Thoracic aorta (tissue), 2 donors: ENCODE measurements around the gene CACUL1. TPM values are rescaled to one million over a fixed set of nuclear protein-coding genes. Genes with fewer than 3 reads are reported as not detected.
A peak's percentile ranks its signal among the peaks of the same experiment; 100 is the strongest.

Experiments used
- ATAC-seq: fragments of 150-250 bp; one replicate; pipeline ENCODE4 v1.8.0; 2017; ENCODE audit warnings: low read depth; ENCODE audit not compliant: insufficient number of reproducible peaks, low FRiP score
- DNase-seq: peaks from one replicate; pipeline ENCODE4 v3.0.0-alpha.2; 2020; ENCODE audit warnings: low spot score
- H3K27ac ChIP-seq, 2 donors: fragments of 200-600 bp; sonication (generic); 1 replicate in 1 of 2; 2 replicates in 1 of 2; pipeline ENCODE4 v1.5.1; 2016; ENCODE audit warnings: mild to moderate bottlenecking in 2 of 2, moderate library complexity in 2 of 2
- H3K27me3 ChIP-seq: fragments of 200-600 bp; sonication (generic); replicated peaks from 2 replicates; pipeline ENCODE4 v1.6.0; 2016; ENCODE audit warnings: mild to moderate bottlenecking; ENCODE audit not compliant: insufficient read depth
- H3K36me3 ChIP-seq: fragments of 200-600 bp; sonication (generic); one replicate; pipeline ENCODE4 v1.5.1; 2016
- H3K4me1 ChIP-seq, 2 donors: fragments of 200-600 bp; sonication (generic); 1 replicate in 1 of 2; 2 replicates in 1 of 2; pipeline versions ENCODE4 v1.5.1 to v1.6.0; 2016; ENCODE audit warnings: low read depth in 2 of 2, mild to moderate bottlenecking in 1 of 2; ENCODE audit not compliant: control insufficient read depth in 1 of 2
- H3K4me3 ChIP-seq: fragments of 200-600 bp; sonication (generic); 2 replicates; pipeline ENCODE4 v1.5.1; 2016; ENCODE audit warnings: mild to moderate bottlenecking
- H3K9me3 ChIP-seq: fragments of 200-600 bp; sonication (generic); 2 replicates; pipeline ENCODE4 v1.5.1; 2016
- total RNA-seq, 2 donors: library from RNA; depleted of rRNA; stranded (reverse); fragments of >200 nt; gene quantifications; one replicate each; pipeline versions ENCODE4 v1.1.0 to v1.2.3, GENCODE V29; 2016
- TF ChIP-seq, protein P1 (sequence below): fragments of 200-600 bp; sonication (generic); IDR thresholded peaks from one replicate; pipeline ENCODE4 v1.5.1; 2019; ENCODE audit warnings: antibody characterized with exemption

The CACUL1 gene
- total RNA-seq = 10 to 100 TPM; 32.7 to 42.9 TPM

DNA sequence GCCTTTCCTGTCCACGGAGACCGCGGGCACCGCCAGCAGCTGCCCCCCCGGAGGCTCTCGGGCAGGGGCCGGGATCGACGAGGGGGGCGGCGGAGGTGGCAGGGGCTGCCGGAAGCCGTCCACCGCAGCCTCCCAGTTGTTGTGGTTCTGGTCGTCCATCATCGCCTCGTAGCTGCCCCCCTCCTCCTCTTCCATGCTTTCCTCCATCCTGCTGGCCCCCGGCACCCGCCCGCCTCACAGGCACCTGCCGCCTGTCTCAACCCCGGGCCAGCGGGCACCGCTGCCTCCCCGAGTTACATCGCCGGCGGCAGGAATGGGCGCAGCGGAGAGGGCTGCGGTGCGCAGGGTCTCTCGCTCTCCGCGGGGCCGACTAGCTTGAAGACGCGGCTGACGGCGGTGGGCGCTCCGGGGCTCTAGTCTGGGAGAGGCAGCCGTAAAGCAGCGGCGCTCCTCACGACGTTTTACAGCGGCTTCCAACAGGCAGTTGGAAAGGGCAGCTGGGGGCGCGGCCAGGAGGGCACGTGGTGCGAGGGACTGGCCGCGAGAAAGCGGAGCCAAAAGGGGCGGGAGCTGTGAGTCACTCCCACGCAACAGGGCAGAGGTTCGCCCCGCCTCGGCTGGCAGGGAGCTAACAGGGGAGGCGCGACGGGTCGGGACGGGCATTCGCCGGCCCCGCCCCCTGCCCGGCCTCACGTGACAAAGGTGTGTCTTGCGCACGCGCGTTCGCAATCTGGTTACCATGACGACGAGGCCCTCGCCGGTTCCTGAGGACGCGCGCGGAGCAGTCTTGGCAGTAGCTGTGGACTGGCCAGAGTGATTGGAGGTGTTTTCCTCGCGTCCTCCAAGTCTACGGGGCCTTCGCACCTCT lies at the start of gene CACUL1:
Gene CACUL1, minus strand, starts transcription at position 415 of the 868 bp plus-strand sequence. Its CDS starts 208 bp downstream, at position 207.
- TF ChIP-seq, protein P1, sequence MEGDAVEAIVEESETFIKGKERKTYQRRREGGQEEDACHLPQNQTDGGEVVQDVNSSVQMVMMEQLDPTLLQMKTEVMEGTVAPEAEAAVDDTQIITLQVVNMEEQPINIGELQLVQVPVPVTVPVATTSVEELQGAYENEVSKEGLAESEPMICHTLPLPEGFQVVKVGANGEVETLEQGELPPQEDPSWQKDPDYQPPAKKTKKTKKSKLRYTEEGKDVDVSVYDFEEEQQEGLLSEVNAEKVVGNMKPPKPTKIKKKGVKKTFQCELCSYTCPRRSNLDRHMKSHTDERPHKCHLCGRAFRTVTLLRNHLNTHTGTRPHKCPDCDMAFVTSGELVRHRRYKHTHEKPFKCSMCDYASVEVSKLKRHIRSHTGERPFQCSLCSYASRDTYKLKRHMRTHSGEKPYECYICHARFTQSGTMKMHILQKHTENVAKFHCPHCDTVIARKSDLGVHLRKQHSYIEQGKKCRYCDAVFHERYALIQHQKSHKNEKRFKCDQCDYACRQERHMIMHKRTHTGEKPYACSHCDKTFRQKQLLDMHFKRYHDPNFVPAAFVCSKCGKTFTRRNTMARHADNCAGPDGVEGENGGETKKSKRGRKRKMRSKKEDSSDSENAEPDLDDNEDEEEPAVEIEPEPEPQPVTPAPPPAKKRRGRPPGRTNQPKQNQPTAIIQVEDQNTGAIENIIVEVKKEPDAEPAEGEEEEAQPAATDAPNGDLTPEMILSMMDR = no peak
- H3K27me3 ChIP-seq = no peaks in the 10 kb centered on the region
- DNase-seq = peak; percentile 99
- peak; percentile 99 for ATAC-seq
- peak within 1 kb of the TSS; percentile 99 for H3K4me3 ChIP-seq
- no peaks in the 10 kb centered on the region for H3K9me3 ChIP-seq
- H3K36me3 ChIP-seq = no peaks in the 10 kb centered on the region
- H3K4me1 ChIP-seq = peaks cover 22 to 27% of the 10 kb centered on the region in 2 donors
- peak within 1 kb of the TSS; percentile 86 to 87 for H3K27ac ChIP-seq

DNA sequence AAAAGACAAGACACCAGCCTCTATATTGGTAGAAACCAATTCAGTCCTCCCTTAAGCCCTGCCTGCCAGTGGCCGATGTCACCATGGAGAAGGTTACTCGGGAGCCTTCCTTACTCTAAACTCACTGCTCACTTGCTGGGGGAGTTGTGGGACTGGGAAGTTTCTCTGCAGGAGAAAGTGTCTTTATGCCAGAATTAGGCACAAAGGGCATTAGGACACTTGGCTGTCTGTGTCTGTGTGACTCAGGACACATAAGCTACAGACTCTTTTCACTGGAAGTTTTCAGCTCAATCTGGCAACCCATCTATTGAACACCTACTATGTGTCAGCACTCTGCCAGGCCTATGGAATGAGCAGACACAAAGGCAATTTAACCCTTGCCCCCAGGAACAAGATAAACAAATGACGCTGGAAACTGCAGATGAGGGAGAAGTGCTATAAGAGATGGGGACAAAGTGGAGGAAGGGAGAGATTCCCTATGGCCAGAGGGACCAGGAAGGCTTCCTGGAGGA lies 49.5 kb upstream of the CACUL1 start:
- Histone ChIP-seq H3K9me3 (no peaks in the 10 kb centered on the region), H3K4me3 (no peak overlapping the region), H3K27me3 (no peaks in the 10 kb centered on the region), H3K27ac (no peak overlapping the region), H3K36me3 (no peaks in the 10 kb centered on the region), H3K4me1 (no peaks in the 10 kb centered on the region)
- DNase-seq (no peak), ATAC-seq (no peak)
- TF ChIP-seq, protein P1 = no peak

DNA sequence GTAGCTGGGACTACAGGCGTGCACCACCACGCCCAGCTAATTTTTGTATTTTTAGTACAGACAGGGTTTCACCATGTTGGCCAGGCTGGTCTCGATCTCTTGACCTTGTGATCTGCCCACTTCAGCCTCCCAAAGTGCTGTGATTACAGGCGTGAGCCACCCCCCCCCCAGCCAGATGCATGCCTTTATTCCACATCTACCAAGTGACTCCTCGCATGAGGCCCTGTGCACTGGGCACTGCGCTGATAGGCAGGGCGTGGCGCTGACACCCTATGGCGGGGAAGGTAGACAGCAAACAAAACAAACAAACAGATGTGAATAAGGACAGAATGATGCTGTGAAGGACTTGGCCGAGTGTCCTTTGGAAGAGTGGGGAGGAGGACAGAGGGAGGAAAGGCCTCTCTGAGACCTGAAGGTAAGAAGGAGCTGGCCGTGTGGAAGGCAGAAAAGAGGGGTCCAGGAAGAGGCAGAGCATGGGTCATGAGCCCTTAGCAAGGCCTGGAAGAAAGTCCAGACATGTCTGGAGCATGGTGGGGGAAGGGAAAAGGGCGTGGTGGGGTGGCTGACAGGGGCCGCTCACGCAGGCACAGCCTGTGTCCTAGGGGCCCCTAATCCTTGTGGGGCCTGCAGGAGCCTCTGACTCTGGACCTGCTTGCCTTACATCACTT lies 47.5 kb upstream of the CACUL1 start:
- no peak overlapping the region for H3K4me3 ChIP-seq
- H3K36me3 ChIP-seq = no peaks in the 10 kb centered on the region
- ATAC-seq (no peak), DNase-seq (no peak)
- TF ChIP-seq, protein P1 = no peak
- no peak overlapping the region for H3K27ac ChIP-seq
- H3K4me1 ChIP-seq = no peaks in the 10 kb centered on the region
- no peaks in the 10 kb centered on the region for H3K9me3 ChIP-seq
- H3K27me3 ChIP-seq = no peaks in the 10 kb centered on the region

DNA sequence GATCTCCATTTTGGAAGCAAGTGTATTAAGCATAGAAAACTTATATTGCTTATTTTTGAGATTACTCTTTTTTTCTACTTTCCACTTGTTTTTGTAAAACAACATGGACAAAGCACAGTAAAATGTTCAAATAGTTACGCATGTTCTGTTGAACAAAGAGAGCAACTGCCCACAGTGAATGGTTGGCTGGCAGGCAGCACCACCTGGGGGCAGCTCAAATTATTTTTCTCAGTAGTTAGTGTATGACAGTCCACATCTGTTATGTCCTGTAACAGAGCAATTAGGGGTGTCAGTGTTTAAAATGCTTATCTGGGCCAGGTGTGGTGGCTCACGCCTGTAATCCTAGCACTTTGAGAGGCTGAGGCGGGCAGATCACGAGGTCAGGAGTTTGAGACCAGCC lies 46.1 kb upstream of the CACUL1 start:
- no peaks in the 10 kb centered on the region for H3K9me3 ChIP-seq
- DNase-seq = no peak
- no peaks in the 10 kb centered on the region for H3K4me1 ChIP-seq
- no peak overlapping the region for H3K27ac ChIP-seq
- H3K27me3 ChIP-seq = no peaks in the 10 kb centered on the region
- H3K36me3 ChIP-seq = no peaks in the 10 kb centered on the region
- no peak for ATAC-seq
- TF ChIP-seq, protein P1 = peak; percentile 40
- H3K4me3 ChIP-seq = no peak overlapping the region

DNA sequence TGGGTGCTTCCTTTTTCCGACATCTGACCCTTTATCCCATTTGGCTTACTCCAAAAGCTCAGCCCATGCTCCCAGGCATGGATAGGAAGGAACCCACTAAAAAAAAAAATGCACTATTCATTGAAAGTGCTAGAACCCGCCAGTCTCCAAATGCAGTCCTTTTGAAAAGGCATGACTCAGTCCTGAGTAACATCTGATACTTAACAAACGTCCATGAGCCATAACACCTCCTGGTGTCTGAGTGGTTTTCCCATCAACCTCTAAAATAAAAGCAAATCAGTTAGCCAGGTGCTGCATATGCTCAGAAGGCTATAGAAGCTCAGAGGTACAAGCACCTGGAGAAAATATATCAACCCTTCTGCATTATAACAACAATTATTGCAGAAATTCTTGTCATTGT lies 45.0 kb upstream of the CACUL1 start:
- Histone ChIP-seq H3K4me3 (no peak overlapping the region), H3K27ac (no peak overlapping the region), H3K27me3 (no peaks in the 10 kb centered on the region), H3K4me1 (no peaks in the 10 kb centered on the region), H3K9me3 (no peaks in the 10 kb centered on the region), H3K36me3 (no peaks in the 10 kb centered on the region)
- DNase-seq = no peak
- no peak for ATAC-seq
- TF ChIP-seq, protein P1 = no peak
